Neural cell (in vitro differentiated cells): ENCODE results near the gene C13orf46. TPM values are rescaled to one million over a fixed set of nuclear protein-coding genes. Genes with fewer than 3 reads are reported as not detected.

Source experiments
- H2AFZ ChIP-seq: fragments of 200-600, 300-800 bp; sonication (generic), shearing (Covaris generic); 2 replicates; pipeline ENCODE4 v1.6.0; 2014; ENCODE audit warnings: low read depth, mild to moderate bottlenecking, antibody characterized with exemption, low read length, moderate library complexity
- H3F3A ChIP-seq: fragments of 200-600 bp; shearing (Covaris generic); 2 replicates; pipeline ENCODE4 v1.6.1; 2016; ENCODE audit warnings: mild to moderate bottlenecking, moderate library complexity, mixed read lengths, antibody characterized with exemption, low read length; ENCODE audit not compliant: insufficient read depth, poor library complexity, severe bottlenecking
- H3K27ac ChIP-seq: fragments of 200-600, 300-800 bp; sonication (generic), shearing (Covaris generic); 2 replicates; pipeline ENCODE4 v1.5.1; 2014; ENCODE audit warnings: mild to moderate bottlenecking, low read length, moderate library complexity
- H3K27me3 ChIP-seq: fragments of 300-800, 200-600 bp; sonication (generic), shearing (Covaris generic); 2 replicates; pipeline ENCODE4 v1.6.0; 2014; ENCODE audit warnings: mild to moderate bottlenecking, low read depth, low read length, moderate library complexity; ENCODE audit not compliant: insufficient read depth
- H3K36me3 ChIP-seq: fragments of 300-800, 200-600 bp; sonication (generic), shearing (Covaris generic); 2 replicates; pipeline ENCODE4 v1.5.1; 2014; ENCODE audit warnings: mild to moderate bottlenecking, antibody characterized with exemption, low read length, moderate library complexity; ENCODE audit not compliant: insufficient read depth
- H3K4me2 ChIP-seq: fragments of 300-800, 200-600 bp; sonication (generic), shearing (Covaris generic); 2 replicates; pipeline ENCODE4 v1.6.0; 2014; ENCODE audit warnings: mild to moderate bottlenecking, low read length
- H3K4me3 ChIP-seq: fragments of 300-800, 200-600 bp; sonication (generic), shearing (Covaris generic); 2 replicates; pipeline ENCODE4 v1.5.1; 2014; ENCODE audit warnings: mild to moderate bottlenecking, low read length, moderate library complexity
- H3K79me2 ChIP-seq: fragments of 200-600 bp; shearing (Covaris generic); replicated peaks from 2 replicates; pipeline ENCODE4 v1.6.0; 2014; ENCODE audit warnings: mild to moderate bottlenecking, low read length, moderate library complexity; ENCODE audit not compliant: insufficient read depth
- H3K9ac ChIP-seq: fragments of 300-800, 200-600 bp; sonication (generic), shearing (Covaris generic); 2 replicates; pipeline ENCODE4 v1.6.1; 2016; ENCODE audit warnings: mild to moderate bottlenecking, low read length, mixed read lengths
- H3K9me2 ChIP-seq: fragments of 200-600 bp; shearing (Covaris generic); 2 replicates; pipeline ENCODE4 v1.6.1; 2016; ENCODE audit warnings: mild to moderate bottlenecking, low read length, mixed read lengths; ENCODE audit not compliant: insufficient read depth
- H3K9me3 ChIP-seq: fragments of 200-600, 300-800 bp; sonication (generic), shearing (Covaris generic); 2 replicates; pipeline ENCODE4 v1.6.1; 2016; ENCODE audit warnings: mild to moderate bottlenecking, mixed run types, low read length, moderate library complexity, mixed read lengths
- H4K20me1 ChIP-seq: fragments of 200-600 bp; shearing (Covaris generic); 2 replicates; pipeline ENCODE4 v1.6.1; 2016; ENCODE audit warnings: mild to moderate bottlenecking, mixed run types; ENCODE audit not compliant: insufficient read depth
- EP300 ChIP-seq: fragments of 450-650 bp; conservative IDR thresholded peaks from 2 replicates; pipeline ENCODE4 v1.6.1; 2014; ENCODE audit warnings: antibody characterized with exemption, mild to moderate bottlenecking, moderate library complexity; ENCODE audit not compliant: poor library complexity, severe bottlenecking
- EZH2 ChIP-seq: fragments of 200-600, 300-800 bp; shearing (Covaris generic), sonication (generic); IDR thresholded peaks from 2 replicates; pipeline ENCODE4 v1.6.1; 2014; ENCODE audit warnings: antibody characterized with exemption, low read length, borderline replicate concordance, mild to moderate bottlenecking; ENCODE audit not compliant: insufficient read depth, poor library complexity, severe bottlenecking
- MXI1 ChIP-seq: fragments of 450-650 bp; conservative IDR thresholded peaks from 2 replicates; pipeline ENCODE4 v1.6.1; 2014; ENCODE audit warnings: antibody characterized with exemption, mild to moderate bottlenecking; ENCODE audit not compliant: poor library complexity, severe bottlenecking
- POLR2AphosphoS5 ChIP-seq: IDR thresholded peaks from 2 replicates; pipeline ENCODE4 v1.6.1; 2012
- RAD21 ChIP-seq: fragments of 450-650 bp; conservative IDR thresholded peaks from 2 replicates; pipeline ENCODE4 v1.6.1; 2014; ENCODE audit warnings: antibody characterized with exemption, mild to moderate bottlenecking, moderate library complexity
- SMC3 ChIP-seq: fragments of 450-650 bp; conservative IDR thresholded peaks from 2 replicates; pipeline ENCODE4 v1.6.1; 2014; ENCODE audit warnings: antibody characterized with exemption, mild to moderate bottlenecking, moderate library complexity; ENCODE audit not compliant: poor library complexity
- TAF1 ChIP-seq: IDR thresholded peaks from 2 replicates; pipeline ENCODE4 v1.6.1; 2012; ENCODE audit warnings: low read depth
- polyA plus RNA-seq: library from polyadenylated mRNA; depleted of rRNA; stranded (reverse); fragments of >200 nt; gene quantifications from 2 replicates; pipeline ENCODE4 v1.2.3, GENCODE V29; 2014
- TF ChIP-seq, protein P1 (sequence below): IDR thresholded peaks from 2 replicates; pipeline ENCODE4 v1.6.1; 2012; ENCODE audit warnings: borderline replicate concordance
- TF ChIP-seq, protein P2 (sequence below): fragments of 450-650 bp; IDR thresholded peaks from 2 replicates; pipeline ENCODE4 v1.5.1; 2014; ENCODE audit warnings: antibody characterized with exemption, mild to moderate bottlenecking, moderate library complexity; ENCODE audit not compliant: poor library complexity, severe bottlenecking

Gene C13orf46
- polyA plus RNA-seq, 1 donor from 2014 or later = not detected

DNA sequence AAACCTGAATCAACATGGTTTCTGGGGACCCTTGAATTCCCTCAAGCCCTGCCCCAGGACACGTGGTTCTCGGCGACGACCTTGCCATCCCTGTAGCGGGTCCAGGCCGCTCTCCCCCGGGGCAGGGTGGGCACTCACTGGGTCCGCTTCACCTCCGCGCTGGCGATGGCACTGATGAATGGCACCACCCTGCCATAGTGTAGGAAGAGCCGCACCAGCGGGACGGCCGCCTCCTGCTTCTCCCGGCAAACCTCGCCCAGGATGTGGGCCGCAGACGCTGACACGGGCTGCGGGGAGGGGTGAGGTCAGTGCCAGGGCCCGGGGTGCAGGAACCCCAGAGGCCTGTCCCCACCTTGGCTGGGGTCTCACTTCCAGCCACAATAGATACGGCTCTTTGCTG lies 44.1 kb upstream of the C13orf46 start:
- H3K79me2 ChIP-seq = no peaks in the 10 kb centered on the region
- H2AFZ ChIP-seq = no peak overlapping the region
- no peaks in the 10 kb centered on the region for H3F3A ChIP-seq
- no peak overlapping the region for H3K27ac ChIP-seq
- no peak overlapping the region for H3K9ac ChIP-seq
- H3K27me3 ChIP-seq = no peaks in the 10 kb centered on the region
- no peaks in the 10 kb centered on the region for H3K9me2 ChIP-seq
- H3K4me2 ChIP-seq = no peak overlapping the region
- H3K36me3 ChIP-seq = no peaks in the 10 kb centered on the region
- no peaks in the 10 kb centered on the region for H3K9me3 ChIP-seq
- H3K4me3 ChIP-seq = no peak overlapping the region
- H4K20me1 ChIP-seq = no peaks in the 10 kb centered on the region
- TF ChIP-seq SMC3 (no peak), MXI1 (no peak), POLR2AphosphoS5 (no peak), EP300 (no peak), EZH2 (no peak), RAD21 (no peak)

DNA sequence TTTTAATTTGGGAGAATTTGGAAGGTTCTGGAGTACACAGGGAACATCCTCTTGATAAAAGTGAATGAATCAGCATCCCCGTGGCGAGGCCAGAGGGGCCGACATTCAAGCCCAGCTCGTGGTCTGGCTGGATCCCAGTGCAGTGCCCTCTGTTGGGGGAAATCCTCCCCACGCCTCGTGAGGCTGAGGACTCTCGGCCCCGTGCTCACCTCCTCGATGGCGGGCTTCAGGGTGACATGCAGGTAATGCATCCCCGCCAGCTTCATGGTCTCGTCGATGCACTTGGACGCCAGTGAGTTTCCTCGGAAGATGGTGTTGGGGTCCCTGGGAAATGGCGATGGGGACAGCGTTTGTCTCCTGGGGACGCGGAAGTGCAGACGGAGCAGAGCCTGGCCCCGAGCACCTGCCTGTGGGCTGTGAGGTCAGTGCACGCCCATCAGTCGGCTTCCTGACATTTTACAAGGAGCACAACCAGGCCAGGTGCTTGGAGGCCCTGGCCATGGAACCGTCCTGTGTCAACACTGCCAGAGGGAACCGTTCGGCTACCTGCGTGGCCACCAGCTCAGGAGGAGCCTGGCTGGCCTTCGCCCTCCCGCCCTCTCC lies 43.3 kb upstream of the C13orf46 start:
- H3K9me2 ChIP-seq = no peaks in the 10 kb centered on the region
- no peaks in the 10 kb centered on the region for H3K9me3 ChIP-seq
- no peaks in the 10 kb centered on the region for H3K27me3 ChIP-seq
- TF ChIP-seq TAF1 (no peak), POLR2AphosphoS5 (no peak), EZH2 (no peak), RAD21 (no peak), EP300 (no peak), SMC3 (no peak), MXI1 (no peak)
- TF ChIP-seq, protein P1, sequence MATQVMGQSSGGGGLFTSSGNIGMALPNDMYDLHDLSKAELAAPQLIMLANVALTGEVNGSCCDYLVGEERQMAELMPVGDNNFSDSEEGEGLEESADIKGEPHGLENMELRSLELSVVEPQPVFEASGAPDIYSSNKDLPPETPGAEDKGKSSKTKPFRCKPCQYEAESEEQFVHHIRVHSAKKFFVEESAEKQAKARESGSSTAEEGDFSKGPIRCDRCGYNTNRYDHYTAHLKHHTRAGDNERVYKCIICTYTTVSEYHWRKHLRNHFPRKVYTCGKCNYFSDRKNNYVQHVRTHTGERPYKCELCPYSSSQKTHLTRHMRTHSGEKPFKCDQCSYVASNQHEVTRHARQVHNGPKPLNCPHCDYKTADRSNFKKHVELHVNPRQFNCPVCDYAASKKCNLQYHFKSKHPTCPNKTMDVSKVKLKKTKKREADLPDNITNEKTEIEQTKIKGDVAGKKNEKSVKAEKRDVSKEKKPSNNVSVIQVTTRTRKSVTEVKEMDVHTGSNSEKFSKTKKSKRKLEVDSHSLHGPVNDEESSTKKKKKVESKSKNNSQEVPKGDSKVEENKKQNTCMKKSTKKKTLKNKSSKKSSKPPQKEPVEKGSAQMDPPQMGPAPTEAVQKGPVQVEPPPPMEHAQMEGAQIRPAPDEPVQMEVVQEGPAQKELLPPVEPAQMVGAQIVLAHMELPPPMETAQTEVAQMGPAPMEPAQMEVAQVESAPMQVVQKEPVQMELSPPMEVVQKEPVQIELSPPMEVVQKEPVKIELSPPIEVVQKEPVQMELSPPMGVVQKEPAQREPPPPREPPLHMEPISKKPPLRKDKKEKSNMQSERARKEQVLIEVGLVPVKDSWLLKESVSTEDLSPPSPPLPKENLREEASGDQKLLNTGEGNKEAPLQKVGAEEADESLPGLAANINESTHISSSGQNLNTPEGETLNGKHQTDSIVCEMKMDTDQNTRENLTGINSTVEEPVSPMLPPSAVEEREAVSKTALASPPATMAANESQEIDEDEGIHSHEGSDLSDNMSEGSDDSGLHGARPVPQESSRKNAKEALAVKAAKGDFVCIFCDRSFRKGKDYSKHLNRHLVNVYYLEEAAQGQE = no peak
- TF ChIP-seq, protein P2, sequence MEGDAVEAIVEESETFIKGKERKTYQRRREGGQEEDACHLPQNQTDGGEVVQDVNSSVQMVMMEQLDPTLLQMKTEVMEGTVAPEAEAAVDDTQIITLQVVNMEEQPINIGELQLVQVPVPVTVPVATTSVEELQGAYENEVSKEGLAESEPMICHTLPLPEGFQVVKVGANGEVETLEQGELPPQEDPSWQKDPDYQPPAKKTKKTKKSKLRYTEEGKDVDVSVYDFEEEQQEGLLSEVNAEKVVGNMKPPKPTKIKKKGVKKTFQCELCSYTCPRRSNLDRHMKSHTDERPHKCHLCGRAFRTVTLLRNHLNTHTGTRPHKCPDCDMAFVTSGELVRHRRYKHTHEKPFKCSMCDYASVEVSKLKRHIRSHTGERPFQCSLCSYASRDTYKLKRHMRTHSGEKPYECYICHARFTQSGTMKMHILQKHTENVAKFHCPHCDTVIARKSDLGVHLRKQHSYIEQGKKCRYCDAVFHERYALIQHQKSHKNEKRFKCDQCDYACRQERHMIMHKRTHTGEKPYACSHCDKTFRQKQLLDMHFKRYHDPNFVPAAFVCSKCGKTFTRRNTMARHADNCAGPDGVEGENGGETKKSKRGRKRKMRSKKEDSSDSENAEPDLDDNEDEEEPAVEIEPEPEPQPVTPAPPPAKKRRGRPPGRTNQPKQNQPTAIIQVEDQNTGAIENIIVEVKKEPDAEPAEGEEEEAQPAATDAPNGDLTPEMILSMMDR = no peak
- no peaks in the 10 kb centered on the region for H3K36me3 ChIP-seq
- H2AFZ ChIP-seq = no peak overlapping the region
- H3K4me2 ChIP-seq = no peak overlapping the region
- no peaks in the 10 kb centered on the region for H4K20me1 ChIP-seq
- no peak overlapping the region for H3K27ac ChIP-seq
- H3K79me2 ChIP-seq = no peaks in the 10 kb centered on the region
- no peak overlapping the region for H3K4me3 ChIP-seq
- no peak overlapping the region for H3K9ac ChIP-seq
- no peaks in the 10 kb centered on the region for H3F3A ChIP-seq
